GM19035 (cell line): Measurements from ENCODE around the gene VPS37C.

Experiments used
- ATAC-seq: cut with Tn5 transposase; IDR thresholded peaks from one replicate; pipeline ENCODE4 v1.9.1; 2021; ENCODE audit not compliant: unreplicated experiment

The VPS37C gene

GRCh38 chr11:61119055-61119454 is 42.2 kb downstream of the VPS37C start:
- no peak for ATAC-seq

DNA sequence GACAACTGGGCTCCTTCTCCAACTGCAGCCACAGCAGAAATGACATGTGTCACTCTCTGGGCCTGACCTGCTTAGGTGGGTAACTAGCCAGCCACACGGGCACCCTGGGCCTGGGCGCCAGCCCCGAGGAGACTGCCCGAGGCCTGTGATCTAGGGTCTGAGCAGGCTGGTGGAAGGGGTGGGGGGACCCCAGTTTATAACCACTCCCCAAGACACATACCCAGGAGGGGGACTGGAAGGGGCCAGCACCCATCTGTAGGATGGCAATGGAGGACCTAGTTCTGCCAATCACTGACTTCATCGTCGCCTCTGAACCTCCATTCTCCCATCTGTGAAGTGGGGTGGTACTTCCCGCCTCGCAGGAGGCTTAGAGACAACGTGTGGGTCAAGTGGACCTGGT is 42.8 kb downstream of the VPS37C start:
- no peak for ATAC-seq

DNA sequence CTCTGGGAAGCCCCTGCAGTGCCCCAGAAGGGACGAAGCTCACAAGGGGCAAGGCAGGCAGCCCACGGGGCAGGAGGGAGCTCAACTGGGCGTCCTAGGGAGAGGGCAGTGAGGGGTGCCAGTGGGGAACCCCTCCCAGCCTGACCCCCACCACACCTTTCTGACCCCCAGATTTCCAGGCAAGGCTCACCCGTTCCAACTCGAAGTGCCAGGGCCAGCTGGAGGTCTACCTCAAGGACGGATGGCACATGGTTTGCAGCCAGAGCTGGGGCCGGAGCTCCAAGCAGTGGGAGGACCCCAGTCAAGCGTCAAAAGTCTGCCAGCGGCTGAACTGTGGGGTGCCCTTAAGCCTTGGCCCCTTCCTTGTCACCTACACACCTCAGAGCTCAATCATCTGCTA is 43.2 kb downstream of the VPS37C start:
- ATAC-seq = no peak

DNA sequence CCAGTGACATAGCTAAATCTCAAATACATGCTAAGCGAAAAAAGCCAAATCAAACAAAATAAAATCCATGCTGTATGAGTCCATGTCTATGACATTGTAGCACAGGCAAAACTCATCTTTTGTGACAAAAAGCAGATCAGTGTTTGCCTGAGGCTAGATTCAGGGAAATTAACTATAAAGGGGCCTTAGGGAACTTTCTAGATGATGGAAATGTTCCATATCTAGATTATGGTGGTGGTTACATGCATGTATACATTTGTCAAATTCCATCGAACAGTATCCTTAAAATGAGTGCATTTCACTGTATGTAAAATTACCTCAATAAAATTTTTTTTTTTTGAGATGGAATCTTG is 44.1 kb downstream of the VPS37C start:
- ATAC-seq = no peak

GRCh38 chr11:61116426-61117167 is 44.6 kb downstream of the VPS37C start:
- ATAC-seq = no peak

DNA sequence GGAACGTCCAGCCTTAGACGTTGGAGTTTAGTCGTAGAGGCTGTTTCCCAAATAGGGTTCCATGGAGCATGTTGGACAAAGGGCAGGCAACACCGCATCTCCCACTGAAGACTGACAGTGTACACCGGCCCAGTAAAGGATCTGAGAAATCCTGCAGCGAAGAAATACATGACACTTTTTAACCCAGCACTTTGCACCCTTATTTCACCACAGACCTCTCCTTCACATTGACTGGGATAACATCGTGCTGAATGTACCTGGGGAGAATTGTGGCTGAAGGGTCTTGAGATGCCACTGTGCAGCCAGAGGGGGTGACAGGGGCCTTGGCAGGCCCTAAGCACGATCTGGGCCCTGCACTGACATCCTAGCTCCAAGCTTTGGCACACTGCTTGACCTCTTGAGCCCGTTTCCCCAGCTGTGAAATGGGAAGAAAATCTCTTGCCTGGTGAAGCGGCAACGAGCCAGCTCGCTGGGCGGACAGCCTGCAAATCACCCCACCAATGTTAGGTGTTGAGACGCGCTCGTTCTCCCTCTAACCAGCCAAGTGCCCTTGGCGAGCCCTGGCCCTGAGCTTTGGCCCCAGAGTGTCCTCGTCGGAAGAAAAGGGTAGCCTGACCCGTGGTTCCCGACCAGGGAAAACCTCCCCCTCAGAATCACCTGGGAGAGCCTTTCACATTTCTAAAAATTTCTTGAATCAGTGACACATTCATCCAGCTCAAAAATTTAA is 45.6 kb downstream of the VPS37C start:
- no peak for ATAC-seq

- no peak for ATAC-seq
These were observed 46.3 kb downstream of the VPS37C start for GRCh38 chr11:61114913-61115312.

GRCh38 chr11:61113201-61113600 is 48.0 kb downstream of the VPS37C start:
- ATAC-seq = no peak

GRCh38 chr11:61112575-61112974 is 48.7 kb downstream of the VPS37C start:
- no peak for ATAC-seq

DNA sequence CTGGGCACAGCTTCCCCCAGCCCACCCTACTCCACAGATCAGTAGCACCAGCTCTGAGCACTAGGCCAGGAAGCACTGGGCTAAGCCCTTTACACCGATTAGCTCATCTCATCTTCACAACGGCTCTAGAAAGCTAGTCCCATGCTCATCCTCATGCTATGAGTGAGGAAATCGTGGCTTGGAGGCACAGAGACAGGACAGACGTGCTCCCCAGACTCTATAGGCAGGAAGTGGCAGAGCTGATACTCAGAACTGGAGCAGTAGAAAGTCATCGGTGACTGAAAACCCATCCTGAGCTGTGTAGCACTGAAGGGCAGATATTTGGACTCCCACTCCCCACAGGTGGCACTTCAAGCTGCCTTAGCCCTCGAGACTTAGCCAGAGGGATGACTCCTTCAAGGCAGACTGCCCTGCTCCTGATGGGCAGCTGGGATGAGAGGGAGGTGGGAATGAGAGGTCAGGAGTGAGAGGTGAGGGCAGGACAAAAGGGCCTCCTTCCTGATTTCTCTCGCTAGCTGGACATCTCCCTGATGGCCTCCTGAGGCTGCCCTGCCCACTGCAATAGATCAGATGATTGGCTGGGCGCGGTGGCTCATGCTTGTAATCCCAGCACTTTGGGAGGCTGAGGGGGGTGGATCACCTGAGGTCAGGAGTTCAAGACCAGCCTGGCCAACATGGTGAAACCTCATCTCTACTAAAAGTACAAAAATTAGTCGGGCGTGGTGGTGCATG is 49.3 kb downstream of the VPS37C start:
- ATAC-seq = no peak

- ATAC-seq = no peak
These were observed 50.2 kb downstream of the VPS37C start for GRCh38 chr11:61111050-61111435.

DNA sequence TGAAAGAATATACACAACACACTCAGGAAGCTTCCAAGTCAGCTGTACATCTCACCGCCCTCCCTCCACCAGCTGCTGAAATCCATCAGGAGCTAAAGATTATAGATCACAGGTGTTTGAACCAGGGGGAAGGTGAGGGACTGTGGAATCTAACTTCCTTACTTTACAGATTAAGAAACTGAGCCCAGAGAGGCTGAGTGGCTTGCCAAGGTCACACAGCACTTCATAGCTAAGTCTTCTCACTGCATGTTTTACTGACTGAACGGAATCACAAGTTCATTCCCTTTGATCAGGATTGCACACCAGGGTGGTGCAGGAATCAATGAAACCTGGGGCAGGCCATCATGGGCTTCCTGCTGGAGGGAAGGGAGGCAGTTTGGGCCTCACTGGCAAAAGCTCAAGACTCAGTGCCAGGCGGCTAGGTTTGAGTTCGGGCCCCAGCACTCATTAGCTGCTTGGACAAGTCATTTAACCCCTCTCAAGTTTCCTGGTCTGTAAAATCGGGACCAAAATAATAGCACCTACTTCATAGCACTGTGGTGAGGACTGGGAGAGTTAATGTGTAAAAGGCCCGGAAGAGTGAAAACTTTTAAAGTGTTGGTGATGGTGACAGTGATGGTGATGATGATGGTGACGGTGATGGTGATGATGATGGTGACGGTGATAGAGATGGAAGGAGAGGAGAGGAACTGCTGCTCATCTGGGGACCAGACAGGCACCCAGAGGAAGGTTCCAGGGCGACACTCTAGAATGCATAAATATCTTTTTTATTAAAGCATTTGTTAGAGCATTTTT is 50.8 kb downstream of the VPS37C start:
- no peak for ATAC-seq

GRCh38 chr11:61109671-61110070 is 51.6 kb downstream of the VPS37C start:
- ATAC-seq = no peak

DNA sequence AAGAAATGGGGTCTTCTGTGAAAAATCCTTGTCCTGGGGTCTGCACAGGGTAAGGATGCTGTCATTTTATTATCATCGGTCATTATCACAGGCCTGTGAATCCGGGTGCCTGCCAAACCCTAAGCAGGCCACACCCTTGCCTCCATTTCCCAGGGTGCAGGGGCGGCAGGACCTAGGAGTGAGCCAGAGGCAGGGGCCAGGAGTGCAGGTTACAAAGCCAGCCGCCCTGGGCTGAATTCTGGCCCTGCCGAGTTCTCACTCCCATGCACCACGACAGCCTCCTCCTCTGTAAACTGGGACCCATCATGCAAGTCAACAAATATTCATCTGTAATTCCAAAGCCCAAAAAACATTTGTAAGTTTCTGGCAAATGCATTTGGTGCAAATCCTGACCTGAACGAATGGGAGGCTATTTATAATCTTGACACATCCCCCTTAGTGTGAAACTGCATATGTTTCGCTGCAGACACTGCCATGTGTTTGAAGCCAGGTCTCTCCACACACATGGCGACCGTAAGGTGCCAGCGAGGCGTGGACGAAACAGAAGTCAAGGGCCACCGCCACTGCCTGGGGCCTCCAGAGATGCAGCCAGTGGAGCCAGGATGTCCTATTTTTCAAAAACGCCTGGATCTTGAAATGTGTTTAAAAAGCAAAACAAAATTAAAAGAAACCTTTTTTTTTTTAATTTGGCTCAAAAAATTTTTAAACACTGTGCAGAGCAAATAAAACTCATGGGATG is 52.2 kb downstream of the VPS37C start:
- no peak for ATAC-seq

DNA sequence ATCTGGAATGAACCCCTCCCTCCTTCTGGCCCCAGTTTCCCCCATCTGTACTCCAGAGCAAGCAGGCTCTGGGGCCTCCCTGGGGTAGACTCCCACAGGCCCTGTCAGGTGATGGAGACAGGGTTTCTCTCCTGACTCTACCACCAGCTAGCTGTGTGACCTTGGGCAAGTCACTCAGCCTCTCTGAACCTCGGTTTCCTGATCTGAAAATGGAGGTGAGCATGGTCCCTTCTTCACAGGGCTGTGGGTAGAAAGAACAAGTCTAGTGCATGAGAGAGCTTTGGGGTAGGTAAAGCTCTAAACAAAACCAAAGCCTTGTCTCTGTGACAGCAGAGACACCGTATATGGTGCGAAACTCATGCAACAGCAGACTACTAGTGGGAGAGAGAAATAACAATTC is 53.3 kb downstream of the VPS37C start:
- no peak for ATAC-seq

DNA sequence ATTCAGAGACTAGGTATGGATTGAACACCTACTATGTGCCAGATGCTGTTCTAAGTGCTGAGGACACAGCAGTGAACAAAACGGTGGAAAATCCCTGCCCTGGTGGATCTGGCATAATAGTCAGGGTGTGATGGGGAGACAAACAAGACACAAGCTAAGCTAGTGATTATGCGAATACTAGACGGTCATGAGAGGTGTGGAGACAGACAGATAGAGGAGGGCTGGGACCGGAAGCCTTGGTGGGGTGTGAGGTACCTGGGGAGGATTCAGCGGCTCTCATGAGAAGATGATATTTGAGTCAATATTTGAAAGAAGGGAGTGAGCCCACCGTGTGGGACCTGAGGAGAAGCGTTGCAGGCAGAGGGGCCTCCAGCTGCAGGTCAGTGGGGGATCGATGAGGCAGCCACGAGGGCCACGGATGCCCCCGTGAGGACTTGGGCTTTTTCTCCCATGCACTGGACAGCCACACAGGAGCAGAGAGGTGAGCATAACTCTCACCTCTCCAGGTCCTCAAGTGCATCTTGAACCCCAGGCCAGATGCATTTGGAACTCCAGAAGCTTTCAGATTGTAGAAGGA is 54.2 kb downstream of the VPS37C start:
- ATAC-seq = no peak

- ATAC-seq = no peak
These were observed 54.9 kb downstream of the VPS37C start for GRCh38 chr11:61106296-61106695.

- ATAC-seq = no peak
These were observed 56.3 kb downstream of the VPS37C start for GRCh38 chr11:61104963-61105362.

DNA sequence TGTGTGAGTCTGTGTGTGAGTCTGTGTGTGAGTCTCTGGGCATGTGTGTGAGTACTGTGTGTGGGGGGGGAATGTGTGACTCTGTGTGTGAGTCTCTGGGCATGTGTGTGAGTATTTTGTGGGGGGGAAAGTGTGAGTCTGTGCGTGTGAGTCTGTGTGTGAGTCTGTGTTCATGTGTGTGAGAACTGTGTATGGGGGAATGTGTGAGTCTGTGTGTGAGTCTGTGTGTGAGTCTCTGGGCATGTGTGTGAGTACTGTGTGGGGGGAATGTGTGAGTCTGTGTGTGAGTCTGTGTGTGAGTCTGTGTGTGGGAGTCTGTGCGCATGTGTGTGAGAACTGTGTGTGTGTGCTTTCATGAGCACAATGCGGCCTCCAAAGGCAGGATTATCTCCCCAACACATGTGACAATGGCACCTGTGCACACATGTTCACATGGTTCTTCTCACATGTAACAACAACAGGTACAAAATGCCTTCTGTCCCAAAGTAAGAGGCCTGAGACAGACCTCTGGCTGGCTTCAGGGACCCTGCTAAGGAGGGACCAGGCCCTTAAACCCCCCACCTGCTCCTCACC is 57.3 kb downstream of the VPS37C start:
- no peak for ATAC-seq
